Measurements from ENCODE around the gene ARHGAP15. TPM values are rescaled to one million over a fixed set of nuclear protein-coding genes. Genes with fewer than 3 reads are reported as not detected.
A peak's percentile ranks its signal among the peaks of the same experiment; 100 is the strongest.
"Not testable (repeated sequence)": the region's sequence is repeated elsewhere in the genome, so short reads cannot be mapped to it uniquely, and the experiment has no call there.

Gene ARHGAP15
- total RNA-seq (2014; rRNA removed; shearing (Covaris generic)): 0.13 TPM in 1 of 2 replicates, not detected in the other
- polyA plus RNA-seq (2015; cell fraction: cytosol; rRNA removed): not detected in 2 replicates
- polyA plus RNA-seq (2015; cell fraction: nucleus; rRNA removed): not detected in 2 replicates

GRCh38 chr2:143128681-143129580 is at the start of gene ARHGAP15:
Gene ARHGAP15, plus strand, starts transcription at chr2:143129419.
- DNase-seq (ENCODE audit: low read depth): peak; percentile 15

- no peak for DNase-seq (ENCODE audit: low read depth)
Observed at GRCh38 chr2:143081616-143082015, 47.6 kb upstream of the ARHGAP15 start.

- DNase-seq (ENCODE audit: low read depth): peak; percentile 80
Observed at GRCh38 chr2:143083636-143084035, 45.6 kb upstream of the ARHGAP15 start.

- DNase-seq (ENCODE audit: low read depth): no peak
Observed at GRCh38 chr2:143084462-143084861, 44.8 kb upstream of the ARHGAP15 start.

GRCh38 chr2:143085125-143085784 is 44.0 kb upstream of the ARHGAP15 start:
- no peak for DNase-seq (ENCODE audit: low read depth)

GRCh38 chr2:143087033-143087432 is 42.2 kb upstream of the ARHGAP15 start:
- DNase-seq (ENCODE audit: low read depth): no peak

GRCh38 chr2:143088388-143088787 is 40.8 kb upstream of the ARHGAP15 start:
- no peak for DNase-seq (ENCODE audit: low read depth)

- DNase-seq (ENCODE audit: low read depth): not testable (repeated sequence)
Observed at GRCh38 chr2:143089520-143089919, 39.7 kb upstream of the ARHGAP15 start.

- peak; percentile 64 for DNase-seq (ENCODE audit: low read depth)
Observed at GRCh38 chr2:143110758-143111428, 18.3 kb upstream of the ARHGAP15 start.

GRCh38 chr2:143117225-143117624 is 12.0 kb upstream of the ARHGAP15 start:
- DNase-seq (ENCODE audit: low read depth): no peak

GRCh38 chr2:143121079-143121478 is 8.1 kb upstream of the ARHGAP15 start:
- DNase-seq (ENCODE audit: low read depth): no peak

GRCh38 chr2:143121957-143122356 is 7.3 kb upstream of the ARHGAP15 start:
- no peak for DNase-seq (ENCODE audit: low read depth)

- no peak for DNase-seq (ENCODE audit: low read depth)
Observed at GRCh38 chr2:143123911-143124310, 5.3 kb upstream of the ARHGAP15 start.

GRCh38 chr2:143124445-143124844 is 4.8 kb upstream of the ARHGAP15 start:
- DNase-seq (ENCODE audit: low read depth): no peak

- no peak for DNase-seq (ENCODE audit: low read depth)
Observed at GRCh38 chr2:143125717-143126116, 3.5 kb upstream of the ARHGAP15 start.

GRCh38 chr2:143132355-143132754 is 3.1 kb downstream of the ARHGAP15 start:
- DNase-seq (ENCODE audit: low read depth): no peak

- no peak for DNase-seq (ENCODE audit: low read depth)
Observed at GRCh38 chr2:143133783-143134182, 4.6 kb downstream of the ARHGAP15 start.

- DNase-seq (ENCODE audit: low read depth): no peak
Observed at GRCh38 chr2:143138292-143138691, 9.1 kb downstream of the ARHGAP15 start.

- no peak for DNase-seq (ENCODE audit: low read depth)
Observed at GRCh38 chr2:143139835-143140393, 10.7 kb downstream of the ARHGAP15 start.

- no peak for DNase-seq (ENCODE audit: low read depth)
Observed at GRCh38 chr2:143140864-143141661, 11.8 kb downstream of the ARHGAP15 start.

GRCh38 chr2:143142598-143142997 is 13.4 kb downstream of the ARHGAP15 start:
- DNase-seq (ENCODE audit: low read depth): no peak
